Body of pancreas (tissue), 4 donors: Measurements from ENCODE around the gene IFIH1. TPM values are rescaled to one million over a fixed set of nuclear protein-coding genes. Genes with fewer than 3 reads are reported as not detected.
A peak's percentile ranks its signal among the peaks of the same experiment; 100 is the strongest.

Experiments used
- ATAC-seq: fragments of 150-250 bp; one replicate; pipeline ENCODE4 v1.9.1; 2016
- DNase-seq, 4 donors: peaks; one replicate each; pipeline ENCODE4 v3.0.0-alpha.2; 2019
- H3K27ac ChIP-seq, 4 donors: fragments of 200-600 bp; sonication (generic); 1 replicate in 3 of 4; 2 replicates in 1 of 4; pipeline versions ENCODE4 v1.5.1 to v1.6.1; 2016 to 2019; ENCODE audit warnings: mild to moderate bottlenecking in 1 of 4, mixed read lengths in 1 of 4, moderate library complexity in 1 of 4
- H3K27me3 ChIP-seq, 2 donors: fragments of 200-600 bp; sonication (generic); one replicate each; pipeline ENCODE4 v1.6.0; 2016; ENCODE audit warnings: mild to moderate bottlenecking in 1 of 2
- H3K36me3 ChIP-seq, 2 donors: fragments of 200-600 bp; sonication (generic); replicated peaks in 1 of 2; 2 replicates each; pipeline ENCODE4 v1.5.1; 2016; ENCODE audit warnings: low read depth in 2 of 2; ENCODE audit not compliant: insufficient read depth in 1 of 2
- H3K4me1 ChIP-seq: fragments of 200-600 bp; sonication (generic); one replicate; pipeline ENCODE4 v1.6.0; 2016
- H3K4me3 ChIP-seq, 2 donors: fragments of 200-600 bp; sonication (generic); 1 replicate in 1 of 2; 2 replicates in 1 of 2; pipeline ENCODE4 v1.5.1; 2016 to 2019
- H3K9me3 ChIP-seq, 3 donors: fragments of 200-600 bp; sonication (generic); 1 replicate in 2 of 3; 2 replicates in 1 of 3; pipeline ENCODE4 v1.5.1; 2016
- POLR2A ChIP-seq, 3 donors: fragments of 450-650 bp; IDR thresholded peaks; one replicate each; pipeline ENCODE4 v1.6.1; 2016; ENCODE audit warnings: antibody characterized with exemption in 3 of 3, mild to moderate bottlenecking in 2 of 3
- WGBS, 2 donors: methylation state at CpG; one replicate each; pipeline ENCODE4 v1.1.5; 2017; 5-methylcytosine and 5-hydroxymethylcytosine counted together
- intact Hi-C: fragments of 100-400 bp; cut with DNase I; formaldehyde crosslinking; loops from one replicate; pipeline ENCODE4 v1.15.1; 2023
- total RNA-seq, 2 donors: library from RNA; depleted of rRNA; stranded (reverse); fragments of >200 nt; gene quantifications; one replicate each; pipeline ENCODE4 v1.1.0, GENCODE V29; 2016
- TF ChIP-seq, protein P1 (sequence below), 7 experiments: fragments of 450-650 bp in 4 of 7; fragments of 200-600 bp in 3 of 7; sonication (generic) in 3 of 7; IDR thresholded peaks; one replicate each; pipeline ENCODE4 v1.5.1; 2016 to 2019; ENCODE audit warnings: antibody characterized with exemption in 7 of 7

IFIH1 gene
- total RNA-seq, 2 donors from 2014 or later = 12.5 to 13.2 TPM

GRCh38 chr2:162266460-162266760 lies 52.1 kb downstream of the IFIH1 start:
- ATAC-seq = no peak

DNA sequence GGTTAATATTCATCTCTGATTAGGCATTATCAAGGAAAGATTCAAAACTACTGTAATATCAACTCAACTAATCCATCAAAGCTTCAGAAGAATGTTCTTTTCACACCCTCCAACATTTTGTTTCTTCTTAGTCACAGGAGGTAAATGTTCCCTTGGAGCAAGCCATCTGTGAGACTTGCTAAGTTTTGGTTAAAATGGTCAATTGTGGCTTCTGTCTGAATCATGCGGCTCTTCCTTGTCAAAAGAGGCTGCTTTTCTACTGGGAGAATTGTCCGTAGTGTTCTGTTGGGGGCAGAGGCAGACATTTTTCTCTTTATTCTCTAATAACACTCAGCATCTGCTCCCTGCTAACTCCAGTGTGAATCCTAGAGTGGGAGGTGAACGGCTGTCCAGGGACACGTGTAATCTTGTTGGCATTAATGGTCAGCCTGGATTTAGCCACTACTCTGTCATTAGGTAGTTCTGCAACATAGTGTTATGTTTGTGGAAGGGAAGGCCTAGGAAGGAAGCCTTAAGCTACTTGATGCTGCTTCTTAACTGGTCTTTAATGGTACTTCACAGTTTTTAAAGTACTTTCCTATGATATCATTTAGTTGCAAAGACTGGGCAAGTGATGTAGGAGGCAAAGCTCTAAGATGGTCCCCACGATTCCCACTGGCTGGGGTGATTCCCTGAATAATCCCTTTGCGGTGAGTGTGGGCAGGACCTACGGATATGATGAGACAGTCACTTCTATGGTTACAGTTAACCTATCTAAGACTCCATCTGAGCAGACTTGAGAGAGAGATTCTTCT lies 52.6 kb downstream of the IFIH1 start:
- 87 to 92% methylated on average over 7 of the region's 7 CpGs for WGBS, 2 donors
- Histone ChIP-seq H3K36me3 (peaks cover 0 to 17% of the 10 kb centered on the region in 2 donors), H3K27me3 (no peaks in the 10 kb centered on the region), H3K4me1 (no peaks in the 10 kb centered on the region), H3K4me3 (no peak overlapping the region), H3K27ac (no peak overlapping the region), H3K9me3 (no peaks in the 10 kb centered on the region)
- intact Hi-C loops = no loop called here
- TF ChIP-seq, protein P1, sequence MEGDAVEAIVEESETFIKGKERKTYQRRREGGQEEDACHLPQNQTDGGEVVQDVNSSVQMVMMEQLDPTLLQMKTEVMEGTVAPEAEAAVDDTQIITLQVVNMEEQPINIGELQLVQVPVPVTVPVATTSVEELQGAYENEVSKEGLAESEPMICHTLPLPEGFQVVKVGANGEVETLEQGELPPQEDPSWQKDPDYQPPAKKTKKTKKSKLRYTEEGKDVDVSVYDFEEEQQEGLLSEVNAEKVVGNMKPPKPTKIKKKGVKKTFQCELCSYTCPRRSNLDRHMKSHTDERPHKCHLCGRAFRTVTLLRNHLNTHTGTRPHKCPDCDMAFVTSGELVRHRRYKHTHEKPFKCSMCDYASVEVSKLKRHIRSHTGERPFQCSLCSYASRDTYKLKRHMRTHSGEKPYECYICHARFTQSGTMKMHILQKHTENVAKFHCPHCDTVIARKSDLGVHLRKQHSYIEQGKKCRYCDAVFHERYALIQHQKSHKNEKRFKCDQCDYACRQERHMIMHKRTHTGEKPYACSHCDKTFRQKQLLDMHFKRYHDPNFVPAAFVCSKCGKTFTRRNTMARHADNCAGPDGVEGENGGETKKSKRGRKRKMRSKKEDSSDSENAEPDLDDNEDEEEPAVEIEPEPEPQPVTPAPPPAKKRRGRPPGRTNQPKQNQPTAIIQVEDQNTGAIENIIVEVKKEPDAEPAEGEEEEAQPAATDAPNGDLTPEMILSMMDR (IDR thresholded peaks at IDR 0.05) = no peak
- TF ChIP-seq POLR2A (IDR thresholded peaks at IDR 0.05) = no peak
- no peak for ATAC-seq
- no peak for DNase-seq

More at GRCh38 chr2:162266460-162266760, 52.1 kb downstream of the IFIH1 start:
- Histone ChIP-seq H3K27me3 (no peaks in the 10 kb centered on the region), H3K27ac (no peak overlapping the region), H3K4me3 (no peak overlapping the region), H3K9me3 (no peaks in the 10 kb centered on the region), H3K36me3 (peaks cover 0 to 19% of the 10 kb centered on the region in 2 donors), H3K4me1 (no peaks in the 10 kb centered on the region)
- WGBS, 2 donors = 88 to 95% methylated on average over 1 of the region's 1 CpG
- intact Hi-C loops = no loop called here
- no peak for DNase-seq
- TF ChIP-seq, protein P1 (IDR thresholded peaks at IDR 0.05) = no peak
- TF ChIP-seq POLR2A (IDR thresholded peaks at IDR 0.05) = no peak

DNA sequence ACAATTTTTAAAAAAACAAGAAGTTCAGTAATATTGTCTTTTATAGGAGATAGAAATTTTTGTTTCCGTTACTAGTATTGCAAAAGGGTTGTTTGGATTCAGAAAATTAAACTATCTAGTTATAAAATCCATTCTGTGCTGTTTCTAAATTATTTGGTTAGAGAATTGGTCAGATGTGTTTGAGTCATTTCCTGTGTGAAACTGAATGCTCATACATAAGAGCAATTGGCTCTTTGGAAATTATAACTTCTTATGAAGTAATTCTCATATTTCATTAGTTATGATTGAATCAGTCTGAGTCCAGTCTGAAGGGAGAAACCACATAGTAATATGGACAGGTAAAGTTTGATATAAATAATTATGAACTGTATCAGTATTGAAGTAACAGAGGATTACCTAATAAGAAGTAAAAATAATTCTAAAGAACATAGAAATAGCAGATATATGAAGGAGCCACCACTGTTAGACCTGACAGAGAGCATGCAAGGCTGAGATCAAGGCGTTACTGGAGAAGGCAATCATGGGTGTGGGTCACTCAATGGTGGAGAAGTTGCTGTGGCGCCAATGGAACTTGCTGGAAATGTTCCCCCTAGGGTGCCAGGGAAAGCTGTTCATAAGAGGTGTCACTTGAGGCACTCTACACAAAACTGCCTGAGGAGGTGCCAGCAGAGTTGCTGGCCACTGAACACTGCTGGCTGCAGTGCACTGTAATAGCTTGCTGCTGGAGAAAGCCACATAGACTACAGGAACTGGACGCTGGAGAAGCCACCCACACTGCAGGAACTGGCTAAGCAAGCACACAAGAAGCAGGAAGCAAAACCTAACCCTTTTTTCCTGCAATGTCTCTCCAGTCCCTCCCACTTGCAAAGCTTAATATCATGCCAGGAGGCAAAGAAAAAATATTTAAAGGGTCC lies 57.2 kb downstream of the IFIH1 start:
- Histone ChIP-seq H3K9me3 (no peaks in the 10 kb centered on the region), H3K4me3 (no peak overlapping the region), H3K27ac (peak overlapping the region in 2 of 4 donors; percentile 49 to 53), H3K4me1 (no peaks in the 10 kb centered on the region), H3K27me3 (no peaks in the 10 kb centered on the region), H3K36me3 (peaks cover 0 to 9% of the 10 kb centered on the region in 2 donors)
- 57 to 74% methylated on average over 4 of the region's 4 CpGs for WGBS, 2 donors
- DNase-seq (peak in 3 of 4 donors; percentile 19 to 57 (median 34)), ATAC-seq (peak; percentile 45)
- peak in 1 of 3 donors; percentile 38 for TF ChIP-seq POLR2A (IDR thresholded peaks at IDR 0.05)
- TF ChIP-seq, protein P1 (IDR thresholded peaks at IDR 0.05) = no peak
- intact Hi-C loops = no loop called here

- DNase-seq (no peak), ATAC-seq (no peak)
- H3K27me3 ChIP-seq = no peaks in the 10 kb centered on the region
- TF ChIP-seq, protein P1 (IDR thresholded peaks at IDR 0.05) = no peak
- no peak for TF ChIP-seq POLR2A (IDR thresholded peaks at IDR 0.05)
- WGBS, 2 donors = 78 to 80% methylated on average over 2 of the region's 2 CpGs
- H3K9me3 ChIP-seq = no peaks in the 10 kb centered on the region
- H3K36me3 ChIP-seq = no peaks in the 10 kb centered on the region
- H3K27ac ChIP-seq = no peak overlapping the region
- no peaks in the 10 kb centered on the region for H3K4me1 ChIP-seq
- intact Hi-C loops = no loop called here
- no peak overlapping the region for H3K4me3 ChIP-seq
Observed at GRCh38 chr2:162258686-162259085, 59.8 kb downstream of the IFIH1 start.
